Esophagus muscularis mucosa (tissue), 4 donors: Measurements from ENCODE around the gene INTS7.

Experiments
- EP300 ChIP-seq: sonication (generic); formaldehyde crosslinking; IDR thresholded peaks from one replicate; pipeline ENCODE4 v1.6.1; 2017; ENCODE audit warnings: antibody characterized with exemption
- POLR2A ChIP-seq: fragments of 450-650 bp; IDR thresholded peaks from one replicate; pipeline ENCODE4 v1.6.1; 2017; ENCODE audit warnings: antibody characterized with exemption, moderate library complexity, mild to moderate bottlenecking, low read depth
- POLR2AphosphoS5 ChIP-seq, 2 donors: sonication (generic); formaldehyde crosslinking; IDR thresholded peaks; one replicate each; pipeline ENCODE4 v1.6.1; 2017; ENCODE audit warnings: antibody characterized with exemption in 2 of 2
- TF ChIP-seq, protein P1 (sequence below), 3 experiments: fragments of 200-600 bp in 2 of 3; fragments of 450-650 bp in 1 of 3; sonication (generic) in 2 of 3; IDR thresholded peaks; one replicate each; pipeline ENCODE4 v1.5.1; 2017 to 2019; ENCODE audit warnings: antibody characterized with exemption in 3 of 3, mild to moderate bottlenecking in 2 of 3, moderate library complexity in 1 of 3

DNA sequence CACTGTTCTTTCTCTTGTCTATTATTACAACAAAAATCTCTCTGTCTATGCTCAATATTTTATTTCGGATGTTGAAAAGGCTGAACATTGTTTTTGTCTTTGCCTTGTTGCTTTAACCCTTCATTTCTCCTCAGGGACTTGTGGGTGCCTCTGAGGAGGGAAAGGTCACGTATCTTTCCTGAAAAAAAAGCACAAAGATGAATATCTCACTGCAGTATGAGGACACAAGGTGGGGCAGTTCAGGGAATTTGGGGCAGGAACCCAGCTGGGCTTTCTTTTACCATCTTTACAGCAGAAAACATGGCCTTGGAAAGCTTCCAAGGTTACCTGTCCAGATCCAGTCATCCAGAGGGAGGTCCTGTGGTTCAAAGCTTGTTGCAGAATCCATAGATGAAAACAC lies 105.7 kb downstream of the INTS7 start:
- TF ChIP-seq, protein P1, sequence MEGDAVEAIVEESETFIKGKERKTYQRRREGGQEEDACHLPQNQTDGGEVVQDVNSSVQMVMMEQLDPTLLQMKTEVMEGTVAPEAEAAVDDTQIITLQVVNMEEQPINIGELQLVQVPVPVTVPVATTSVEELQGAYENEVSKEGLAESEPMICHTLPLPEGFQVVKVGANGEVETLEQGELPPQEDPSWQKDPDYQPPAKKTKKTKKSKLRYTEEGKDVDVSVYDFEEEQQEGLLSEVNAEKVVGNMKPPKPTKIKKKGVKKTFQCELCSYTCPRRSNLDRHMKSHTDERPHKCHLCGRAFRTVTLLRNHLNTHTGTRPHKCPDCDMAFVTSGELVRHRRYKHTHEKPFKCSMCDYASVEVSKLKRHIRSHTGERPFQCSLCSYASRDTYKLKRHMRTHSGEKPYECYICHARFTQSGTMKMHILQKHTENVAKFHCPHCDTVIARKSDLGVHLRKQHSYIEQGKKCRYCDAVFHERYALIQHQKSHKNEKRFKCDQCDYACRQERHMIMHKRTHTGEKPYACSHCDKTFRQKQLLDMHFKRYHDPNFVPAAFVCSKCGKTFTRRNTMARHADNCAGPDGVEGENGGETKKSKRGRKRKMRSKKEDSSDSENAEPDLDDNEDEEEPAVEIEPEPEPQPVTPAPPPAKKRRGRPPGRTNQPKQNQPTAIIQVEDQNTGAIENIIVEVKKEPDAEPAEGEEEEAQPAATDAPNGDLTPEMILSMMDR (IDR thresholded peaks at IDR 0.05): no peak
- TF ChIP-seq POLR2AphosphoS5 (IDR thresholded peaks at IDR 0.05) (no peak), POLR2A (no peak), EP300 (no peak)
